Measurements from ENCODE around the gene RPS6KC1. TPM values are rescaled to one million over a fixed set of nuclear protein-coding genes. Genes with fewer than 3 reads are reported as not detected.
"Not testable (repeated sequence)": the region's sequence is repeated elsewhere in the genome, so short reads cannot be mapped to it uniquely, and the experiment has no call there.

RPS6KC1 gene
- total RNA-seq, 1 experiment from 2014 or later = 16.9 TPM

- H3K9me3 ChIP-seq (ENCODE audit: control insufficient read depth, low read depth, low read length) = no peaks in the 10 kb centered on the region
- H2AFZ ChIP-seq (ENCODE audit: low read length) = no peak overlapping the region
- no peak overlapping the region for H2AK5ac ChIP-seq (ENCODE audit: insufficient read length, low read length)
- Mint-ChIP-seq H3K36me3 (ENCODE audit: insufficient read depth in 1 of 3, low read depth in 3 of 3) (peaks cover 3 to 8% (median 6%) of the 10 kb centered on the region in 3 experiments; a peak in 6 of 7 replicates), H3K27me3 (ENCODE audit: low read depth) (no peaks in the 10 kb centered on the region), H3K9me3 (no peaks in the 10 kb centered on the region; a peak in 1 of 5 replicates), H3K27ac (no peak overlapping the region), H3K4me3 (no peak overlapping the region), H3K4me1 (no peaks in the 10 kb centered on the region)
- no peak overlapping the region for H3K14ac ChIP-seq (ENCODE audit: insufficient read depth, low read length)
- no peaks in the 10 kb centered on the region for H3K23me2 ChIP-seq (ENCODE audit: insufficient read length, low read depth, low read length, poor library complexity, severe bottlenecking)
- no CpG with 5 or more reads among the region's 4 CpGs for WGBS (ENCODE audit: extremely low coverage, insufficient read length, low lambda C conversion rate)
- TF ChIP-seq CTCF (conservative IDR thresholded peaks at IDR 0.05) = no peak
- H3K9ac ChIP-seq (ENCODE audit: extremely low read depth, insufficient read length, low read length) = no peak overlapping the region
- H3K4me2 ChIP-seq (ENCODE audit: insufficient read depth, insufficient read length, low read length) = no peak overlapping the region
- H4K5ac ChIP-seq (ENCODE audit: insufficient read length, low read depth, low read length) = no peak overlapping the region
- H2BK20ac ChIP-seq (ENCODE audit: low read depth, low read length, poor library complexity, severe bottlenecking) = no peak overlapping the region
- no peaks in the 10 kb centered on the region for H3K27me3 ChIP-seq (ENCODE audit: insufficient read depth, low read length)
- H2BK15ac ChIP-seq (ENCODE audit: low read depth, low read length) = no peak overlapping the region
- no peak for DNase-seq
- no peak overlapping the region for H2BK120ac ChIP-seq (ENCODE audit: low read depth, low read length, poor library complexity, severe bottlenecking)
- no peak overlapping the region for H3K18ac ChIP-seq (ENCODE audit: insufficient read length, low read depth, low read length)
- no peaks in the 10 kb centered on the region for H4K20me1 ChIP-seq (ENCODE audit: control insufficient read depth, insufficient read depth, insufficient read length)
- no peak overlapping the region for H3T11ph ChIP-seq (ENCODE audit: low read length)
- no peaks in the 10 kb centered on the region for H3K79me1 ChIP-seq (ENCODE audit: insufficient read depth, low read depth, low read length, poor library complexity, severe bottlenecking)
- H4K8ac ChIP-seq (replicated peaks; ENCODE audit: insufficient read length, low read depth, low read length) = no peak overlapping the region
- H3K4me1 ChIP-seq (ENCODE audit: insufficient read depth, low read length) = no peaks in the 10 kb centered on the region
- H3K23ac ChIP-seq (ENCODE audit: insufficient read length, low read depth, low read length) = no peak overlapping the region
- H3K4ac ChIP-seq (ENCODE audit: low read depth, low read length) = no peak overlapping the region
- no peak overlapping the region for H2BK5ac ChIP-seq (ENCODE audit: insufficient read length, low read length)
- no peak overlapping the region for H3K27ac ChIP-seq (ENCODE audit: insufficient read length, low read depth, low read length)
- no peak overlapping the region for H4K91ac ChIP-seq (ENCODE audit: insufficient read length, low read depth, low read length)
- H3K56ac ChIP-seq (ENCODE audit: insufficient read length, low read depth, low read length) = no peak overlapping the region
- H2BK12ac ChIP-seq (ENCODE audit: insufficient read length, low read depth, low read length) = no peak overlapping the region
- no peaks in the 10 kb centered on the region for H3K79me2 ChIP-seq (ENCODE audit: insufficient read depth, low read length)
These were observed 48.8 kb downstream of the RPS6KC1 start for GRCh38 chr1:213099682-213100399.

- not testable (repeated sequence) for H3K4me1 ChIP-seq (ENCODE audit: insufficient read depth, low read length); H2BK15ac ChIP-seq (ENCODE audit: low read depth, low read length); H3K79me1 ChIP-seq (ENCODE audit: insufficient read depth, low read depth, low read length, poor library complexity, severe bottlenecking); H4K20me1 ChIP-seq (ENCODE audit: control insufficient read depth, insufficient read depth, insufficient read length); H3K36me3 Mint-ChIP-seq (ENCODE audit: insufficient read depth in 1 of 3, low read depth in 3 of 3); H3K4ac ChIP-seq (ENCODE audit: low read depth, low read length); H3K18ac ChIP-seq (ENCODE audit: insufficient read length, low read depth, low read length); H4K8ac ChIP-seq (replicated peaks; ENCODE audit: insufficient read length, low read depth, low read length); H3T11ph ChIP-seq (ENCODE audit: low read length); H2BK20ac ChIP-seq (ENCODE audit: low read depth, low read length, poor library complexity, severe bottlenecking); H3K9ac ChIP-seq (ENCODE audit: extremely low read depth, insufficient read length, low read length); H2AFZ ChIP-seq (ENCODE audit: low read length); H3K23ac ChIP-seq (ENCODE audit: insufficient read length, low read depth, low read length); H3K27me3 ChIP-seq (ENCODE audit: insufficient read depth, low read length); DNase-seq; H3K27ac Mint-ChIP-seq; H3K14ac ChIP-seq (ENCODE audit: insufficient read depth, low read length); H3K23me2 ChIP-seq (ENCODE audit: insufficient read length, low read depth, low read length, poor library complexity, severe bottlenecking); H2BK120ac ChIP-seq (ENCODE audit: low read depth, low read length, poor library complexity, severe bottlenecking); H4K5ac ChIP-seq (ENCODE audit: insufficient read length, low read depth, low read length); H3K56ac ChIP-seq (ENCODE audit: insufficient read length, low read depth, low read length); H3K4me3 Mint-ChIP-seq; H3K4me1 Mint-ChIP-seq; H3K4me2 ChIP-seq (ENCODE audit: insufficient read depth, insufficient read length, low read length); H3K9me3 Mint-ChIP-seq; H2BK5ac ChIP-seq (ENCODE audit: insufficient read length, low read length); H3K79me2 ChIP-seq (ENCODE audit: insufficient read depth, low read length); H4K91ac ChIP-seq (ENCODE audit: insufficient read length, low read depth, low read length); H2AK5ac ChIP-seq (ENCODE audit: insufficient read length, low read length); H3K27ac ChIP-seq (ENCODE audit: insufficient read length, low read depth, low read length); H2BK12ac ChIP-seq (ENCODE audit: insufficient read length, low read depth, low read length); H3K27me3 Mint-ChIP-seq (ENCODE audit: low read depth); H3K9me3 ChIP-seq (ENCODE audit: control insufficient read depth, low read depth, low read length)
- WGBS (ENCODE audit: extremely low coverage, insufficient read length, low lambda C conversion rate) = no CpG with 5 or more reads among the region's 4 CpGs
These were observed 49.5 kb downstream of the RPS6KC1 start for GRCh38 chr1:213100565-213100964.

Data from H9 (cell line).